ENCODE data around the gene ACTBL2. TPM values are rescaled to one million over a fixed set of nuclear protein-coding genes. Genes with fewer than 3 reads are reported as not detected.

The ACTBL2 gene
- polyA plus RNA-seq, 2 of the 4 experiments (the other 2 are of a cell fraction), result 0.06 TPM

GRCh38 chr5:57450991-57451876 is 31.4 kb downstream of the ACTBL2 start (continued):
- no peak for TF ChIP-seq RNF2 (IDR thresholded peaks at IDR 0.05; ENCODE audit: borderline replicate concordance, low read depth)

- no peak for FAIRE-seq
- no peak for TF ChIP-seq HOXA7 (CRISPR knock-in tag; IDR thresholded peaks at IDR 0.05)
- no peak for TF ChIP-seq MAX (IDR thresholded peaks at IDR 0.05)
- TF ChIP-seq SMC3 (IDR thresholded peaks at IDR 0.05), result no peak
- no peak for TF ChIP-seq CEBPB (IDR thresholded peaks at IDR 0.05)
- no peak for TF ChIP-seq ZNF302 (CRISPR knock-in tag; IDR thresholded peaks at IDR 0.05)
- no peaks in the 10 kb centered on the region for H3K9me3 ChIP-seq
- no peak for ATAC-seq
- CTCF ChIA-PET, result interaction anchor here (1.2 to 1.7 kb wide), 3 partner anchors 13 to 21 kb away, joined by 3 to 5 read pairs (median 5); no protein-coding TSS in a partner anchor
- no peaks in the 10 kb centered on the region for H3K4me1 ChIP-seq
- DNase-seq (ENCODE audit: low read depth in 1 of 2, low spot score in 1 of 2), result no peak
- 0% methylated on average over 1 of the region's 1 CpG for WGBS (ENCODE audit: missing lambda C conversion rate)
- H3K4me2 ChIP-seq, result no peak overlapping the region
- no peak overlapping the region for H3K4me3 ChIP-seq
- POLR2A ChIA-PET, result no interaction called here
- no peak overlapping the region for H3K27ac ChIP-seq
These were observed 33.9 kb downstream of the ACTBL2 start for GRCh38 chr5:57448751-57449150.

- ChIA-PET CTCF (interaction anchor here (1.2 to 1.7 kb wide), 3 partner anchors 14 to 21 kb away, joined by 3 to 5 read pairs (median 5); no protein-coding TSS in a partner anchor), POLR2A (no interaction called here)
- Histone ChIP-seq H3K9me3 (no peaks in the 10 kb centered on the region), H3K27ac (no peak overlapping the region), H3K4me1 (no peaks in the 10 kb centered on the region), H3K4me2 (no peak overlapping the region), H3K4me3 (no peak overlapping the region)
- ATAC-seq, result no peak
- no peak for TF ChIP-seq POLR2A (IDR thresholded peaks at IDR 0.05; ENCODE audit: low read length)
- no peak for FAIRE-seq
- no peak for DNase-seq (ENCODE audit: low read depth in 1 of 2, low spot score in 1 of 2)
- WGBS (ENCODE audit: missing lambda C conversion rate), result 35% methylated on average over 4 of the region's 4 CpGs
These were observed 34.3 kb downstream of the ACTBL2 start for GRCh38 chr5:57448287-57448686.

GRCh38 chr5:57447658-57448057 is 35.0 kb downstream of the ACTBL2 start:
- H3K27ac ChIP-seq, result no peak overlapping the region
- TF ChIP-seq RCOR1 (IDR thresholded peaks at IDR 0.05; ENCODE audit: low read depth, low read length) (no peak), MYC (IDR thresholded peaks at IDR 0.05; ENCODE audit: borderline replicate concordance, low read length) (no peak), HMGXB4 (CRISPR knock-in tag; IDR thresholded peaks at IDR 0.05; ENCODE audit: borderline replicate concordance) (no peak), ATOH8 (CRISPR knock-in tag; IDR thresholded peaks at IDR 0.05; ENCODE audit: low read depth) (no peak), NR3C1 (IDR thresholded peaks at IDR 0.05) (no peak), ELK1 (IDR thresholded peaks at IDR 0.05; ENCODE audit: low read depth, low read length) (no peak), CHD4 (IDR thresholded peaks at IDR 0.05; ENCODE audit: borderline replicate concordance) (no peak), ZC3H11A (IDR thresholded peaks at IDR 0.05) (no peak), SREBF2 (IDR thresholded peaks at IDR 0.05) (no peak), RAD21 (conservative IDR thresholded peaks at IDR 0.05 in 1 of 2, IDR thresholded peaks at IDR 0.05 in 1 of 2) (no peak), TFCP2L1 (CRISPR knock-in tag; IDR thresholded peaks at IDR 0.05) (no peak), MAX (IDR thresholded peaks at IDR 0.05) (no peak), RARB (CRISPR knock-in tag; IDR thresholded peaks at IDR 0.05) (no peak), BHLHE40 (IDR thresholded peaks at IDR 0.05; ENCODE audit: low read depth, low read length) (no peak), FOXS1 (CRISPR knock-in tag; IDR thresholded peaks at IDR 0.05) (no peak), CTCF (IDR thresholded peaks at IDR 0.05) (no peak), CEBPB (IDR thresholded peaks at IDR 0.05) (no peak), JUN (IDR thresholded peaks at IDR 0.05) (no peak), FOSL2 (IDR thresholded peaks at IDR 0.05) (no peak), FOSL2 (CRISPR knock-in tag; IDR thresholded peaks at IDR 0.05) (no peak)
- DNase-seq (ENCODE audit: low read depth in 1 of 2, low spot score in 1 of 2), result no peak
- H3K4me2 ChIP-seq, result no peak overlapping the region
- no peak overlapping the region for H3K4me3 ChIP-seq
- POLR2A ChIA-PET, result no interaction called here
- H3K9me3 ChIP-seq, result no peaks in the 10 kb centered on the region
- no peak for FAIRE-seq
- H3K4me1 ChIP-seq, result peaks cover under 1% of the 10 kb centered on the region; the same call in 1 of the 3 replicates
- no peak for ATAC-seq
- CTCF ChIA-PET, result interaction anchor here (1.2 to 1.8 kb wide), 2 partner anchors 13 to 150 kb away, joined by 5 read pairs; no protein-coding TSS in a partner anchor

All from A549 (cell line).